Placental pericyte (primary cell): ENCODE results near the gene SCEL. TPM values are rescaled to one million over a fixed set of nuclear protein-coding genes. Genes with fewer than 3 reads are reported as not detected.

Source experiments
- small RNA-seq: library from RNA; depleted of rRNA; stranded (forward); fragments of <200 nt; gene quantifications from one replicate; pipeline ENCODE3, GENCODE V24; 2012; ENCODE audit warnings: low replicate concordance
- total RNA-seq: library from RNA; depleted of rRNA; stranded (reverse); fragments of >200 nt; gene quantifications from 2 replicates; pipeline ENCODE4 v1.2.3, GENCODE V29; 2012

The SCEL gene
- under 0.01 TPM in 1 of 2 replicates, not detected in the other for total RNA-seq

GRCh38 chr13:77535448-77535847 lies at the start of gene SCEL:
SCEL (plus strand) TSS chr13:77535706; CDS start chr13:77555876, 20,170 bp downstream.

Small RNA genes within 50 kb of the gene (small RNA-seq; reads per million reads assigned to genes)
- gene RNY3P7 (not detected), gene SPTLC1P5 (not detected)

Other genes with a start within 250 kb of the SCEL start
- 62.6 and 105 TPM in 2 replicates for gene MYCBP2, start 208.6 kb upstream of the SCEL start, total RNA-seq
- gene SLAIN1, start 162.0 kb downstream of the SCEL start, total RNA-seq: under 0.01 TPM in 1 of 2 replicates, not detected in the other